OCI-LY3 (cell line): Measurements from ENCODE around the gene INSM2.

Experiments
- CTCF ChIP-seq: fragments of 200-600, 300-600 bp; sonication (generic); IDR thresholded peaks from 2 replicates; pipeline ENCODE4 v1.5.1; 2014; ENCODE audit warnings: antibody characterized with exemption, low read length, low read depth
- EZH2phosphoT487 ChIP-seq: fragments of 200-600 bp; shearing (Covaris generic); IDR thresholded peaks from 2 replicates; pipeline ENCODE4 v1.6.1; 2018; ENCODE audit warnings: antibody characterized with exemption, mixed run types, low read depth

- TF ChIP-seq CTCF (no peak), EZH2phosphoT487 (no peak)
Measured at GRCh38 chr14:35576856-35577255, 42.9 kb downstream of the INSM2 start.
